HG02610 (cell line): ENCODE data around the gene ATP1A2.

ENCODE experiments used
- ATAC-seq: cut with Tn5 transposase; IDR thresholded peaks from one replicate; pipeline ENCODE4 v1.9.1; 2021; ENCODE audit warnings: mild to moderate bottlenecking, moderate library complexity; ENCODE audit not compliant: unreplicated experiment

The ATP1A2 gene

GRCh38 chr1:160168609-160169369, 53.2 kb downstream of the ATP1A2 start:
- no peak for ATAC-seq

GRCh38 chr1:160169553-160170399, 54.2 kb downstream of the ATP1A2 start:
- peak; percentile 80 for ATAC-seq

DNA sequence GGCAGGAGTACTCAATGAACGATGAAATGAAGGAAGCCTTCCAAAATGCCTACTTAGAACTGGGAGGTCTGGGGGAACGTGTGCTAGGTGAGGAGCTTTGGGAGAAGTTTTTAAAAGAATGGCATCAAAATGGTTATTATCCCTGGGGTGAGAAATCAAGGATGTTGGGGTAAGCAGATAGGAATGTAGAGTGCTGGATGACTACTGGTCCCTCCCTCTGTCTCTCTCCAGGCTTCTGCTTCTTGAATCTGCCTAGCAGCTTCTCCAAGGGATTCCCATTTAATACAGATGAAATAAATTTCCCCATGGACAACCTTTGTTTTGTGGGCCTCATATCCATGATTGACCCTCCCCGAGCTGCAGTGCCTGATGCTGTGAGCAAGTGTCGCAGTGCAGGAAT, 55.8 kb downstream of the ATP1A2 start:
- no peak for ATAC-seq

- no peak for ATAC-seq
Measured at GRCh38 chr1:160171980-160172379, 56.4 kb downstream of the ATP1A2 start.

- ATAC-seq: no peak
Measured at GRCh38 chr1:160177231-160177630, 61.7 kb downstream of the ATP1A2 start.

- ATAC-seq: no peak
Measured at GRCh38 chr1:160177667-160178066, 62.1 kb downstream of the ATP1A2 start.

- no peak for ATAC-seq
Measured at GRCh38 chr1:160178731-160179130, 63.2 kb downstream of the ATP1A2 start.

- ATAC-seq: no peak
Measured at GRCh38 chr1:160179336-160179735, 63.8 kb downstream of the ATP1A2 start.

- no peak for ATAC-seq
Measured at GRCh38 chr1:160186246-160186645, 70.7 kb downstream of the ATP1A2 start.

- ATAC-seq: no peak
Measured at GRCh38 chr1:160186729-160187128, 71.2 kb downstream of the ATP1A2 start.

DNA sequence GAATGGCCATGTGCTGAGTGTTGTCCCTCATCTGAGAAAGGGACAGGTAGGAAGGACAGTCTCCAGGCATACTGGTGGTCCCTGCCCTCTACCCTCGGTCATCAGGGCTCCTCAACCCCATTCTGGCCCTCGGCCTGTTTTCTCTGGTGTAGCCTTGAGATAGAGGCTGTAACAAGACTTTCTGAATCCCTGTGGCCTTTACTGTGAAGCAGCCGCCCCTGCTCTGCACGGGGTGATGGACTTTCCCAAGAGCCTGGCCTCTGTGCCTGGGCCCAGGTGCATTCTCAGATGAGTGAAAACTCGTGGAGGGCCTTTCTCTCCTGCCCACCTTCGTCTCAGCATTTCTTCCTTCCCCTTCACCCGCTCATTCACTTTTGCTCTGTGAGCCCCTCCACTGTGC, 71.8 kb downstream of the ATP1A2 start:
- ATAC-seq: no peak

- no peak for ATAC-seq
Measured at GRCh38 chr1:160188341-160188740, 72.8 kb downstream of the ATP1A2 start.

- ATAC-seq: no peak
Measured at GRCh38 chr1:160189649-160190625, 74.4 kb downstream of the ATP1A2 start, which contains the start of gene CASQ1. Gene CASQ1, plus strand, starts transcription at chr1:160190575. Its CDS starts 177 bp downstream, at chr1:160190752.

DNA sequence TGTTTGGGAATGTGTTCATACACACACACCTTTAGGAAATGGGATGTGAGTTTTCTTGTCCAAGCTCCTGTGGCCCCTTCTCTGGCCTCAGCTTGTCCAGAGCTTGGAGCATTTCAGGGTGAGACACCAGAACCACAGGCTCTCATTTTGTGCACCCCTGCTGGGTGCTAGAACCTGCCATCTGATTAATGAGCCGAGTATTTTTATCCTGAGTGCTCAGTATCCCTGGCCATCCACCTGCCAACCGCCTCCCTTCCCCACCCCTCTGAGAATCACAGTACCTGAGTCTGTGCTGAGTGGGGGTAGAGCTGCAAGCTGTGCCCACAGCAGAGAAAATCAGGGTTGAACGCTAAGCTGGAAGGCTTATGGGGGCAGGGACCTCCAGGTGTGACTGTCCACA, 76.2 kb downstream of the ATP1A2 start:
- no peak for ATAC-seq

- ATAC-seq: no peak
Measured at GRCh38 chr1:160192234-160192633, 76.7 kb downstream of the ATP1A2 start.
